ENCODE measurements around the gene TFIP11. TPM values are rescaled to one million over a fixed set of nuclear protein-coding genes. Genes with fewer than 3 reads are reported as not detected.

Gene TFIP11
- total RNA-seq, 2 donors from 2014 or later = 28.4 to 28.9 TPM

DNA sequence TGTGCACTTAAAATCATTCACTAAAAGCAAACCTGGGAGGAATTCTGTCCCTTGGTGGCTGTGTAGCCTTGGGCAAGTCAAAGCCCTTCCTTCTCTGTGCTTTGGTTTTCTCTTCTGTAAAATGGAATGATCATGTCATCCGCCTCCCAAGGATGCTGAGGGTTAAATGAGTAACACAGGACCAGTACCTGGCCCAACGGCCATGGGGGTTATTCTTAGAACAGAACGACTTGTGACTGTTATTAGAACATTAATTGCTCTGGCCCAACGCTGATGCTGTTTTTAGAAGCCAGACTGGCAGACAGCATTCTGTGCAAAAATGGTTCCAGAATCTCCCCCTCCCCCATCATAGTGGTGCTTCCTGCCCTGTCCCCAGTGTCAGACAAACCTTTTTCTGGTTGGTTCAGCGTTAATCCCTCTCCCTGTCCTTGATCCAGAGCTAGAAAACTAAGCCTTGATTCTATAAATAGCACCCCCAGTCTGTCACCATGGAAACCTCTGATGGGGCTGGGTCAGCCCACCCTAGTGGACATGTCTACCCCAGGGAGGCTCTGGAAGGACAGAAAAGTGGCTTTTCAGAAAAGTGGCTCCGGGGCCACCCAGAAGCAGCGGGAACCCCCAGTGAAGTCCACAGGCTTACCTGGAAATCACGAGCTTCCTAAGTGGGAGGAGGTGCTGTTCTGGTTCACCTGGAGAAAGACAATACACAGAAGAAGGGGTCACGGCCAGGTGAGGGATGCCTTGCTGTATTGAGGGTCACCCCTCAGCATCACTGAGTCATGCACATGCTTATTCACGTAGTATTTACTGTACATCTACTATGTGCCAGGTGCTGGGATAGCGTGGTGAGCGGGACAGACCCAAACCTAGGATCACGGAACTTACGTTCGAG, 15.5 kb upstream of the TFIP11 start:
- DNase-seq = no peak
- H3K4me3 Mint-ChIP-seq = no peak overlapping the region
- TF ChIP-seq, protein P1, sequence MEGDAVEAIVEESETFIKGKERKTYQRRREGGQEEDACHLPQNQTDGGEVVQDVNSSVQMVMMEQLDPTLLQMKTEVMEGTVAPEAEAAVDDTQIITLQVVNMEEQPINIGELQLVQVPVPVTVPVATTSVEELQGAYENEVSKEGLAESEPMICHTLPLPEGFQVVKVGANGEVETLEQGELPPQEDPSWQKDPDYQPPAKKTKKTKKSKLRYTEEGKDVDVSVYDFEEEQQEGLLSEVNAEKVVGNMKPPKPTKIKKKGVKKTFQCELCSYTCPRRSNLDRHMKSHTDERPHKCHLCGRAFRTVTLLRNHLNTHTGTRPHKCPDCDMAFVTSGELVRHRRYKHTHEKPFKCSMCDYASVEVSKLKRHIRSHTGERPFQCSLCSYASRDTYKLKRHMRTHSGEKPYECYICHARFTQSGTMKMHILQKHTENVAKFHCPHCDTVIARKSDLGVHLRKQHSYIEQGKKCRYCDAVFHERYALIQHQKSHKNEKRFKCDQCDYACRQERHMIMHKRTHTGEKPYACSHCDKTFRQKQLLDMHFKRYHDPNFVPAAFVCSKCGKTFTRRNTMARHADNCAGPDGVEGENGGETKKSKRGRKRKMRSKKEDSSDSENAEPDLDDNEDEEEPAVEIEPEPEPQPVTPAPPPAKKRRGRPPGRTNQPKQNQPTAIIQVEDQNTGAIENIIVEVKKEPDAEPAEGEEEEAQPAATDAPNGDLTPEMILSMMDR (conservative IDR thresholded peaks at IDR 0.05) = no peak
- H3K9ac ChIP-seq (ENCODE audit: extremely low read depth, low read length, poor library complexity, severe bottlenecking) = no peak overlapping the region
- H3K36me3 Mint-ChIP-seq (ENCODE audit: low read depth) = peaks cover 66% of the 10 kb centered on the region
- H3K4me3 ChIP-seq (ENCODE audit: low read length) = no peak overlapping the region
- 94 to 96% methylated on average over 12 to 15 of the region's 15 CpGs for whole genome bisulfite sequencing, 2 experiments (ENCODE audit: insufficient coverage in 1 of 2, insufficient read length in 1 of 2)
- H3K36me3 ChIP-seq (ENCODE audit: control insufficient read depth, insufficient read depth, low read length) = peaks cover 56% of the 10 kb centered on the region
- H3K4me1 ChIP-seq (ENCODE audit: control insufficient read depth, insufficient read depth, low read length) = no peaks in the 10 kb centered on the region
- peaks cover 4% of the 10 kb centered on the region for H3K4me1 Mint-ChIP-seq
- H3K27ac ChIP-seq (ENCODE audit: low read depth, low read length) = no peak overlapping the region
- H3K9me3 ChIP-seq (ENCODE audit: control insufficient read depth, low read length) = no peaks in the 10 kb centered on the region
- H3K27me3 Mint-ChIP-seq (ENCODE audit: insufficient read depth) = no peaks in the 10 kb centered on the region
- H3K27me3 ChIP-seq (ENCODE audit: control insufficient read depth, insufficient read depth, low read length, poor library complexity, severe bottlenecking) = no peaks in the 10 kb centered on the region
- H3K9me3 Mint-ChIP-seq = no peaks in the 10 kb centered on the region
- H3K27ac Mint-ChIP-seq = no peak overlapping the region

DNA sequence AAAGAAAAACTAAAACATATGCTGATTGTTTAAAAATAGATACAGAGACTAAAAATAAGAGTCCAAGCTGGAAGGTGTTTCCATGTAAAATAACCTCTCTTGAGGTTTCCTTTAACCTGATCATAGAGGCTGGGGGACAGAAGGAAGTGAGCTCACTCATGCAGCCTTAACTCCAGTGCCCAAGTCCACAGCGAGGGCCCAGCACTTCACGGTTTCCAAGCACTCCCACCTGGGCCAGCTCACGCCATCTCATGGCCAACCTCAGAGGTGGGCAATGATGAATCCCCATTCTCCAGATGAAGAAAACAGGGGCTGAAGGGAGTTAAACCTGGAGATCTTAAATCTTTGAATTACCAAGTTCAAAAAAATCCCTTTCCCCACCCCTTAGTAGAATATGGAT, 14.9 kb upstream of the TFIP11 start:
- Mint-ChIP-seq H3K27ac (no peak overlapping the region), H3K4me3 (no peak overlapping the region), H3K36me3 (ENCODE audit: low read depth) (peaks cover 66% of the 10 kb centered on the region), H3K9me3 (no peaks in the 10 kb centered on the region), H3K27me3 (ENCODE audit: insufficient read depth) (no peaks in the 10 kb centered on the region), H3K4me1 (no peaks in the 10 kb centered on the region)
- DNase-seq = no peak
- Histone ChIP-seq H3K9me3 (ENCODE audit: control insufficient read depth, low read length) (no peaks in the 10 kb centered on the region), H3K27me3 (ENCODE audit: control insufficient read depth, insufficient read depth, low read length, poor library complexity, severe bottlenecking) (no peaks in the 10 kb centered on the region), H3K9ac (ENCODE audit: extremely low read depth, low read length, poor library complexity, severe bottlenecking) (no peak overlapping the region), H3K36me3 (ENCODE audit: control insufficient read depth, insufficient read depth, low read length) (peaks cover 55% of the 10 kb centered on the region), H3K27ac (ENCODE audit: low read depth, low read length) (no peak overlapping the region), H3K4me1 (ENCODE audit: control insufficient read depth, insufficient read depth, low read length) (no peaks in the 10 kb centered on the region), H3K4me3 (ENCODE audit: low read length) (no peak overlapping the region)
- TF ChIP-seq, protein P1 (conservative IDR thresholded peaks at IDR 0.05) = no peak
- WGBS, 2 experiments (ENCODE audit: insufficient coverage in 1 of 2, insufficient read length in 1 of 2) = 80 to 86% methylated on average over 3 of the region's 3 CpGs

DNA sequence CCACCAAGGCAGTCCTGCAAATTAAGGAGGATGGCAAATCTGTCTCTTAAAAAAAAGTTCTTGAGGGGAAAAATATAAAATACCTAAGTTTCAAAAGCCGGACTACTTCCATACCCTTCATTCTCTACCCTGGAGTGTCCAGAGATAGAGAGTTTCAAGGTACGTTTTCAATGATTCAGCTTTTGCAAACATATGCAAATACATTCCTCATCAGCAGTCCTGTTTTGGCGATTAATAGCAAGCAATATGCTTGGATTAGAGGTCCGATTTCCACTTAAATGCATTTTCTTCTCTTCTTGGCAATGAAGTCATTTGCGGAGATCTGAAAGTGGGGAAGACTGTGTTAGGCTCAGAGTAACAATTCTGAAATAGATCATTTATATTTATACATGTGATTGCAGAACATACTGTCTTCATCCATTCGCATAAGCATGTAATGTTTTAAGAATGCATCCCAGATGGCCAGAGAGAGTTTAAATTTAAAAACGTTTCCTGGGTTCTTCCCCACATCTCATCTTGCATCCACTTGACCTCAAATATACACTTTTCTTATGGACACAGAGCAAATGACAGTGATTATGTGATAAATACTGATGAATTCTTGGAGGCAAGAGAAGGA, 13.8 kb upstream of the TFIP11 start:
- Histone ChIP-seq H3K9ac (ENCODE audit: extremely low read depth, low read length, poor library complexity, severe bottlenecking) (no peak overlapping the region), H3K4me3 (ENCODE audit: low read length) (no peak overlapping the region), H3K4me1 (ENCODE audit: control insufficient read depth, insufficient read depth, low read length) (no peaks in the 10 kb centered on the region), H3K36me3 (ENCODE audit: control insufficient read depth, insufficient read depth, low read length) (peaks cover 44% of the 10 kb centered on the region), H3K9me3 (ENCODE audit: control insufficient read depth, low read length) (no peaks in the 10 kb centered on the region), H3K27me3 (ENCODE audit: control insufficient read depth, insufficient read depth, low read length, poor library complexity, severe bottlenecking) (no peaks in the 10 kb centered on the region), H3K27ac (ENCODE audit: low read depth, low read length) (no peak overlapping the region)
- no peak for DNase-seq
- Mint-ChIP-seq H3K9me3 (no peaks in the 10 kb centered on the region), H3K4me1 (no peaks in the 10 kb centered on the region), H3K27me3 (ENCODE audit: insufficient read depth) (no peaks in the 10 kb centered on the region), H3K36me3 (ENCODE audit: low read depth) (peaks cover 56% of the 10 kb centered on the region), H3K4me3 (no peak overlapping the region), H3K27ac (no peak overlapping the region)
- 91 to 100% methylated on average over 3 to 6 of the region's 7 CpGs for WGBS, 2 experiments (ENCODE audit: insufficient coverage in 1 of 2, insufficient read length in 1 of 2)
- TF ChIP-seq, protein P1 (conservative IDR thresholded peaks at IDR 0.05) = no peak

Data from endodermal cell (in vitro differentiated cells).